Measurements from ENCODE around the gene MEIS1.

MEIS1 gene

GRCh38 chr2:66576311-66576560 lies 141.3 kb downstream of the MEIS1 start:
- TF ChIP-seq CTCF (IDR thresholded peaks at IDR 0.05; ENCODE audit: extremely low read depth, missing control alignments), result no peak
- no peak for DNase-seq (ENCODE audit: low spot score)

GRCh38 chr2:66576561-66577320 lies 141.8 kb downstream of the MEIS1 start:
- no peak for TF ChIP-seq CTCF (IDR thresholded peaks at IDR 0.05; ENCODE audit: extremely low read depth, missing control alignments)
- no peak for DNase-seq (ENCODE audit: low spot score)

GRCh38 chr2:66577321-66578053 lies 142.6 kb downstream of the MEIS1 start:
- TF ChIP-seq CTCF (IDR thresholded peaks at IDR 0.05; ENCODE audit: extremely low read depth, missing control alignments), result no peak
- no peak for DNase-seq (ENCODE audit: low spot score)

- TF ChIP-seq CTCF (IDR thresholded peaks at IDR 0.05; ENCODE audit: extremely low read depth, missing control alignments), result no peak
- DNase-seq (ENCODE audit: low spot score), result no peak
Measured at GRCh38 chr2:66578054-66578686, 143.2 kb downstream of the MEIS1 start.

- no peak for DNase-seq (ENCODE audit: low spot score)
- no peak for TF ChIP-seq CTCF (IDR thresholded peaks at IDR 0.05; ENCODE audit: extremely low read depth, missing control alignments)
Measured at GRCh38 chr2:66578687-66579106, 143.8 kb downstream of the MEIS1 start.

GRCh38 chr2:66579186-66580126 lies 144.5 kb downstream of the MEIS1 start:
- no peak for DNase-seq (ENCODE audit: low spot score)
- no peak for TF ChIP-seq CTCF (IDR thresholded peaks at IDR 0.05; ENCODE audit: extremely low read depth, missing control alignments)
